GM12865 (cell line): ENCODE data around the gene H19.

Experiments
- DNase-seq: peaks from one replicate; pipeline ENCODE4 v3.0.0; 2010; ENCODE audit warnings: low read depth
- H3K4me3 ChIP-seq: 2 replicates; pipeline ENCODE4 v1.5.1; 2011; ENCODE audit warnings: mild to moderate bottlenecking, low read depth, low read length, control low read depth
- CTCF ChIP-seq: IDR thresholded peaks from 2 replicates; pipeline ENCODE4 v1.5.1; 2011; ENCODE audit warnings: low read length, control low read depth, low read depth, inconsistent platforms; ENCODE audit not compliant: insufficient read depth; ENCODE audit errors: missing control alignments

H19 gene

GRCh38 chr11:1952806-1953482 lies 44.7 kb downstream of the H19 start:
- H3K4me3 ChIP-seq: no peak overlapping the region
- no peak for TF ChIP-seq CTCF
- no peak for DNase-seq

- no peak for DNase-seq
- no peak for TF ChIP-seq CTCF
- no peak overlapping the region for H3K4me3 ChIP-seq
Measured at GRCh38 chr11:1949922-1950321, 47.7 kb downstream of the H19 start.

GRCh38 chr11:1949302-1949701 lies 48.3 kb downstream of the H19 start:
- no peak for TF ChIP-seq CTCF
- DNase-seq: no peak
- H3K4me3 ChIP-seq: no peak overlapping the region

- no peak overlapping the region for H3K4me3 ChIP-seq
- DNase-seq: no peak
- no peak for TF ChIP-seq CTCF
Measured at GRCh38 chr11:1948389-1948788, 49.3 kb downstream of the H19 start.

- no peak for TF ChIP-seq CTCF
- no peak overlapping the region for H3K4me3 ChIP-seq
- DNase-seq: no peak
Measured at GRCh38 chr11:1947592-1948237, 49.9 kb downstream of the H19 start.

GRCh38 chr11:1946812-1947484 lies 50.7 kb downstream of the H19 start, which contains the start of gene MRPL23:
MRPL23 (plus strand) TSS chr11:1947332; CDS start chr11:1947363, 31 bp downstream.
- TF ChIP-seq CTCF: no peak
- no peak for DNase-seq
- no peak within 1 kb of the TSS for H3K4me3 ChIP-seq
